K562 (cell line): Measurements from ENCODE around the gene SPRY4. TPM values are rescaled to one million over a fixed set of nuclear protein-coding genes. Genes with fewer than 3 reads are reported as not detected.

Experiments used
- ATAC-seq: fragments of 200-7000 bp; cut with Tn5 transposase; 3 replicates; pipeline ENCODE4 v1.9.1; 2020; ENCODE audit warnings: moderate library complexity
- BruUV-seq: library from RNA; stranded (reverse); fragments of 400-500 nt; replicated peaks from 2 replicates; lab custom pipeline; 2021; lab: Mats Ljungman, UMichigan
- CTCF ChIA-PET: fragments of 300-600 bp; formaldehyde crosslinking; extraction: SDS; loops from one replicate; lab custom pipeline; 2021; ENCODE audit warnings: low intra/inter-chr PET ratio; lab: Yijun Ruan, JAX
- POLR2A ChIA-PET: fragments of 300-600, 350-650 bp; sonication (Branson Sonifier 250); formaldehyde crosslinking; extraction: SDS; loops from one replicate; lab custom pipeline; 2021; ENCODE audit warnings: antibody characterized with exemption, inconsistent platforms; lab: Yijun Ruan, JAX
- DNase-seq, 4 experiments: peaks; one replicate each; pipeline versions ENCODE4 v3.0.0 to v3.0.0-alpha.2; 2011 to 2018; ENCODE audit warnings: low spot score in 3 of 4, mixed read lengths in 3 of 4; ENCODE audit errors: extremely low read depth in 1 of 4
- FAIRE-seq: peaks from 2 replicates; lab custom pipeline; 2011; peaks lifted over from hg19 to GRCh38; lab: Jason Lieb, UNC
- H2AFZ ChIP-seq: 2 replicates; pipeline ENCODE4 v1.6.0; 2011; ENCODE audit warnings: low read depth, low read length, control low read depth, inconsistent platforms
- H3K27ac ChIP-seq: fragments of 200-600 bp; 3 replicates; pipeline ENCODE4 v1.8.0; 2011; ENCODE audit warnings: low read depth, mild to moderate bottlenecking, control low read depth, inconsistent platforms, low read length, moderate library complexity, mixed read lengths; ENCODE audit errors: extremely low read depth
- H3K27me3 ChIP-seq, 2 experiments: fragments of 300-600 bp in 1 of 2; 2 replicates in 1 of 2; 3 replicates in 1 of 2; pipeline versions ENCODE4 v1.6.0 to v1.8.0; 2011; ENCODE audit warnings: inconsistent platforms in 2 of 2, low read length in 2 of 2, mild to moderate bottlenecking in 1 of 2, mixed read lengths in 1 of 2, moderate library complexity in 1 of 2; ENCODE audit not compliant: control insufficient read depth in 2 of 2, insufficient read depth in 2 of 2
- H3K36me3 ChIP-seq: fragments of 300-600 bp; 3 replicates; pipeline ENCODE4 v1.8.0; 2011; ENCODE audit warnings: mild to moderate bottlenecking, low read length, inconsistent platforms; ENCODE audit not compliant: control insufficient read depth, insufficient read depth
- H3K4me1 ChIP-seq, 2 experiments: fragments of 200-600 bp in 1 of 2; replicated peaks in 1 of 2; 2 replicates in 1 of 2; 3 replicates in 1 of 2; pipeline versions ENCODE4 v1.5.1 to v1.8.0; 2011; ENCODE audit warnings: inconsistent platforms in 2 of 2, low read length in 2 of 2, mild to moderate bottlenecking in 1 of 2, mixed read lengths in 1 of 2, moderate library complexity in 1 of 2; ENCODE audit not compliant: control insufficient read depth in 2 of 2, insufficient read depth in 2 of 2
- H3K4me2 ChIP-seq: 2 replicates; pipeline ENCODE4 v1.6.1; 2011; ENCODE audit warnings: low read length, control low read depth, inconsistent platforms, mixed read lengths; ENCODE audit not compliant: insufficient read depth
- H3K4me3 ChIP-seq: fragments of 200-600 bp; sonication (generic), shearing (Covaris generic); 2 replicates; pipeline ENCODE4 v1.5.1; 2016; ENCODE audit warnings: control low read depth, inconsistent platforms
- H3K79me2 ChIP-seq: fragments of 200-600 bp; 3 replicates; pipeline ENCODE4 v1.8.0; 2011; ENCODE audit warnings: low read length, inconsistent platforms; ENCODE audit not compliant: control insufficient read depth, insufficient read depth
- H3K9ac ChIP-seq, 2 experiments: 2 replicates each; pipeline versions ENCODE4 v1.6.0 to v1.6.1; 2011; ENCODE audit warnings: low read depth in 2 of 2, low read length in 2 of 2, control low read depth in 1 of 2, inconsistent platforms in 1 of 2, mild to moderate bottlenecking in 1 of 2, mixed read lengths in 1 of 2; ENCODE audit not compliant: insufficient read depth in 1 of 2
- H3K9me1 ChIP-seq: one replicate; pipeline ENCODE4 v1.6.0; 2011; ENCODE audit warnings: inconsistent platforms, mild to moderate bottlenecking, low read length, moderate library complexity; ENCODE audit not compliant: control insufficient read depth, insufficient read depth
- H3K9me3 ChIP-seq: replicated peaks from 2 replicates; pipeline ENCODE4 v1.5.1; 2011; ENCODE audit warnings: low read depth, low read length, inconsistent platforms; ENCODE audit not compliant: control insufficient read depth, insufficient read depth
- H4K20me1 ChIP-seq: replicated peaks from 2 replicates; pipeline ENCODE4 v1.6.1; 2011; ENCODE audit warnings: low read length, inconsistent platforms, mixed read lengths; ENCODE audit not compliant: control insufficient read depth, insufficient read depth
- ELF4 ChIP-seq: fragments of 450-650 bp; formaldehyde crosslinking; IDR thresholded peaks from 2 replicates; pipeline ENCODE4 v1.4.0; 2022; ENCODE audit warnings: missing genetic modification characterization
- HDGF ChIP-seq: fragments of 450-650 bp; IDR thresholded peaks from 2 replicates; pipeline ENCODE4 v1.6.1; 2016
- NRF1 ChIP-seq, 2 experiments: fragments of 450-650 bp; IDR thresholded peaks in 1 of 2; conservative IDR thresholded peaks in 1 of 2; 2 replicates each; pipeline ENCODE4 v1.6.1; 2014; ENCODE audit warnings: mild to moderate bottlenecking in 2 of 2
- ZKSCAN1 ChIP-seq: fragments of 150-350 bp; IDR thresholded peaks from 2 replicates; pipeline ENCODE4 v1.6.1; 2016; ENCODE audit warnings: low read depth, low read length
- ZNF384 ChIP-seq: IDR thresholded peaks from 2 replicates; pipeline ENCODE4 v1.6.1; 2012; ENCODE audit warnings: low read depth, low read length, improper control_type of control experiment
- WGBS: fragments of 100-300 bp; shearing (Covaris generic); methylation state at CpG from one replicate; pipeline ENCODE4 v1.1.6; 2016; ENCODE audit warnings: low coverage, mixed read lengths; ENCODE audit not compliant: insufficient coverage; ENCODE audit errors: missing lambda C conversion rate; 5-methylcytosine and 5-hydroxymethylcytosine counted together
- in situ Hi-C: fragments of 300-500 bp; cut with MboI; formaldehyde crosslinking; loops from 4 replicates; pipeline ENCODE4 v1.15.0; 2018; ENCODE audit warnings: inconsistent platforms, mixed read lengths
- intact Hi-C: fragments of 100-400 bp; cut with micrococcal nuclease; formaldehyde crosslinking; loops from 2 replicates; pipeline ENCODE4 v1.14.2; 2022
- polyA plus RNA-seq, 8 experiments: library from polyadenylated mRNA; depleted of rRNA in 4 of 8; stranded (reverse) in 5 of 8; unstranded in 3 of 8; fragments of >200 nt; fragmentation: Nextera tagmentation in 2 of 8; fragmentation: Illumina TruSeq in 1 of 8; extraction: Ambion mirVana in 2 of 8; extraction: Trizol in 1 of 8; gene quantifications; 2 replicates each; pipeline versions ENCODE4 v1.2.1 to v1.2.3, GENCODE V29; 2011 to 2014; ENCODE audit warnings: inconsistent platforms in 1 of 8, missing spikeins in 1 of 8
- total RNA-seq, 7 experiments: library from RNA; depleted of rRNA in 6 of 7; stranded (reverse); fragments of >200 nt in 6 of 7; fragmentation: Illumina TruSeq in 2 of 7; extraction: Trizol in 2 of 7; gene quantifications; 2 replicates each; pipeline versions ENCODE4 v1.2.1 to v1.2.3, GENCODE V29; 2011 to 2021; ENCODE audit warnings: low replicate concordance in 1 of 7
- TF ChIP-seq, protein P1 (sequence below): fragments of 250-450 bp; sonication (Bioruptor Pico); IDR thresholded peaks from 2 replicates; pipeline ENCODE4 v1.4.0; 2020; ENCODE audit warnings: borderline replicate concordance
- TF ChIP-seq, protein P2 (sequence below): fragments of 450-650 bp; IDR thresholded peaks from 2 replicates; pipeline ENCODE4 v1.6.1; 2016

The SPRY4 gene
- total and polyA plus RNA-seq, 9 of the 15 experiments (the other 6 are each of a cell fraction or from before 2014, with no cell fraction given): 2.6 to 24.2 (median 9.5) TPM

DNA sequence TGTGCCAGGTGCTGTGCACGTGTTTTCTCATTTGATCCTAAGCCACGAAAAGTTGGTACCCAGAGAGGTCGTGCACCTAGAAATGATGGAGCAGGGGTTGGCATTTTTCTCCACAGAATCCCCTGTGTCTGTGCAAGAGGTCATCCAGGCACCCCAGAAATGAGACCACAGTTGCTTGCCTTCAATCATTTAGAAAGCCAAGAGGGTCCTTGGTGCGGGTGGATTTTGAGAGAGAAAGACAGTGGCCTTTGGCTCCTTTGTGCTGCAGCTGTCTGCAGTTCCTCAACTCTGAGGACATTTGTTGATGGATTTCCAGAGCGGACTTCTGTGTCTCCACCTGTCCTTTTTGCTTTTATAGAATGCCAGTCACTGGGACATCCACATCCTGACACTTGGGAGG lies 33.8 kb upstream of the SPRY4 start:
- BruUV-seq: no TSS peak
- Histone ChIP-seq H3K4me2 (no peak overlapping the region), H3K4me1 (peaks cover 21 to 39% of the 10 kb centered on the region in 2 experiments), H3K9ac (no peak overlapping the region), H3K79me2 (no peaks in the 10 kb centered on the region), H3K36me3 (no peaks in the 10 kb centered on the region), H4K20me1 (no peaks in the 10 kb centered on the region), H3K27ac (no peak overlapping the region), H3K9me1 (no peaks in the 10 kb centered on the region), H3K9me3 (0 out of 2 replicates have a peak, but pooled peaks cover 7% of the 10 kb centered on the region), H2AFZ (no peak overlapping the region), H3K4me3 (no peak overlapping the region), H3K27me3 (no peaks in the 10 kb centered on the region; a peak in 1 of 5 replicates)
- no peak for ATAC-seq
- ChIA-PET CTCF (no interaction called here), POLR2A (interaction anchor here (0.8 to 2.4 kb wide), 3 partner anchors 9 to 198 kb away, joined by 3 to 6 read pairs (median 3); no protein-coding TSS in a partner anchor)
- peak; percentile 15 for FAIRE-seq
- no peak for DNase-seq
- WGBS: 93% methylated on average over 5 of the region's 5 CpGs
- in situ Hi-C loops (no loop called here), intact Hi-C loops (loop anchor here (10.0 kb wide), 1 partner anchor 186 kb away; no protein-coding TSS in a partner anchor)
- TF ChIP-seq, protein P1, sequence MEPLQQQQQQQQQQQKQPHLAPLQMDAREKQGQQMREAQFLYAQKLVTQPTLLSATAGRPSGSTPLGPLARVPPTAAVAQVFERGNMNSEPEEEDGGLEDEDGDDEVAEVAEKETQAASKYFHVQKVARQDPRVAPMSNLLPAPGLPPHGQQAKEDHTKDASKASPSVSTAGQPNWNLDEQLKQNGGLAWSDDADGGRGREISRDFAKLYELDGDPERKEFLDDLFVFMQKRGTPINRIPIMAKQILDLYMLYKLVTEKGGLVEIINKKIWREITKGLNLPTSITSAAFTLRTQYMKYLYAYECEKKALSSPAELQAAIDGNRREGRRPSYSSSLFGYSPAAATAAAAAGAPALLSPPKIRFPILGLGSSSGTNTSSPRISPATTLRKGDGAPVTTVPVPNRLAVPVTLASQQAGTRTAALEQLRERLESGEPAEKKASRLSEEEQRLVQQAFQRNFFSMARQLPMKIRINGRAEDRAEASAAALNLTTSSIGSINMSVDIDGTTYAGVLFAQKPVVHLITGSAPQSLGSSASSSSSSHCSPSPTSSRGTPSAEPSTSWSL: no peak
- TF ChIP-seq, protein P2, sequence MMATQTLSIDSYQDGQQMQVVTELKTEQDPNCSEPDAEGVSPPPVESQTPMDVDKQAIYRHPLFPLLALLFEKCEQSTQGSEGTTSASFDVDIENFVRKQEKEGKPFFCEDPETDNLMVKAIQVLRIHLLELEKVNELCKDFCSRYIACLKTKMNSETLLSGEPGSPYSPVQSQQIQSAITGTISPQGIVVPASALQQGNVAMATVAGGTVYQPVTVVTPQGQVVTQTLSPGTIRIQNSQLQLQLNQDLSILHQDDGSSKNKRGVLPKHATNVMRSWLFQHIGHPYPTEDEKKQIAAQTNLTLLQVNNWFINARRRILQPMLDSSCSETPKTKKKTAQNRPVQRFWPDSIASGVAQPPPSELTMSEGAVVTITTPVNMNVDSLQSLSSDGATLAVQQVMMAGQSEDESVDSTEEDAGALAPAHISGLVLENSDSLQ: no peak
- TF ChIP-seq ZKSCAN1: no peak
- TF ChIP-seq NRF1 (conservative IDR thresholded peaks at IDR 0.05 in 1 of 2, IDR thresholded peaks at IDR 0.05 in 1 of 2): no peak
- TF ChIP-seq HDGF: no peak
- no peak for TF ChIP-seq ZNF384
- TF ChIP-seq ELF4 (CRISPR knock-in tag): no peak
